T follicular helper cell (primary cell): ENCODE data around the gene WDR37.
"Not testable (repeated sequence)": the region's sequence is repeated elsewhere in the genome, so short reads cannot be mapped to it uniquely, and the experiment has no call there.

Experiments
- DNase-seq: peaks from one replicate; pipeline ENCODE4 v3.0.0-alpha.2; 2020; ENCODE audit warnings: low read depth

Gene WDR37

DNA sequence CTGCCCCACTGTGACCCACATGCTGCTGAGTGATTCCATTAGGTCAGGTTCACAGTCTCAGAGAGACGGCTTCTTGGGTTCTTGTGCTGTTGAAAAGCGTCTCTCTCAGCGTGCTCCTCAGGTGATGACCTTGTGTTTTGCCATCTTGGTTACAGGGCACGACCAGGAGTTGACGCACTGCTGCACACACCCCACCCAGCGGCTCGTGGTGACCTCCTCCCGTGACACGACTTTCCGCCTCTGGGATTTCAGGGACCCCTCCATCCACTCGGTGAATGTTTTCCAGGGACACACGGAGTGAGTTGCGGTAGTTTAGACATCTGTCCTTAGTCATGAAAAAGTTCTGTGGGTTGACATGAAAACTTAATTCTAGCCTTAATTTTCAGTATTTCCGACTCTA lies 48.8 kb downstream of the WDR37 start:
- no peak for DNase-seq

DNA sequence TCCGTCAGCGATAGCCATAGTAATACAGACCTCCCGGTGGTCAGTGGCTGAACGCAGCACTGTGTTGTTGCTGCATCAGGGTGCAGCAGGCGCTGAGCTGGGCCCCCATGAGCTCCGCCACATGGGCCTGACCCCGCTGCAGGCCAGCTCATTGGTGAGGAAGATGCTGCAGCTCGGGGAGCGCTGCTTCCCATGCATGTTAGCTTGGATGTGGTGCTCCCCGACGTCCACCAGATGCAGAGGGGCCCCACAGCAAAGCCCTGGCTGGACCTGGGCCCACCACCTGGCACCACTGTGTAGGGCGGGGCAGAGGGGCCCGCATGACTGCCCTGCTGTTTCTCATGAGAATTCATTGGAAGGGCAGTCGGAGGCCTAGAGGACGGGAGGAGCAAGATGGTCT lies 50.8 kb downstream of the WDR37 start:
- DNase-seq, result no peak

DNA sequence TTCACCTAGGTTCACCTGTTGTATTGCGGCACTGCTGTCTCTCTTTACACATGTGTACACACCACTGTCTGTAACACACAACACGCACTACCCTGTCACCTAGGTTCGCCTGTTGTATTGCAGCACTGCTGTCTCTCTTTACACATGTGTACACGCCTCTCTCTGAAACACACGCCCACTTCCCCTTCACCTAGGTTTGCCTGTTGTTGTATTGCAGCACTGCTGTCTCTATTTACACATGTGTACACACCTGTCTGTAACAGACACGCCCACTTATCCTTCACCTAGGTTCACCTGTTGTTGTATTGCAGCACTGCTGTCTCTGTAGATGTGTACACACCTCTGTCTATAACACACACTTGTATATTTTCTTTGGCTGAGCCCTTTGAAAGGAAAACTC lies 51.5 kb downstream of the WDR37 start:
- no peak for DNase-seq

DNA sequence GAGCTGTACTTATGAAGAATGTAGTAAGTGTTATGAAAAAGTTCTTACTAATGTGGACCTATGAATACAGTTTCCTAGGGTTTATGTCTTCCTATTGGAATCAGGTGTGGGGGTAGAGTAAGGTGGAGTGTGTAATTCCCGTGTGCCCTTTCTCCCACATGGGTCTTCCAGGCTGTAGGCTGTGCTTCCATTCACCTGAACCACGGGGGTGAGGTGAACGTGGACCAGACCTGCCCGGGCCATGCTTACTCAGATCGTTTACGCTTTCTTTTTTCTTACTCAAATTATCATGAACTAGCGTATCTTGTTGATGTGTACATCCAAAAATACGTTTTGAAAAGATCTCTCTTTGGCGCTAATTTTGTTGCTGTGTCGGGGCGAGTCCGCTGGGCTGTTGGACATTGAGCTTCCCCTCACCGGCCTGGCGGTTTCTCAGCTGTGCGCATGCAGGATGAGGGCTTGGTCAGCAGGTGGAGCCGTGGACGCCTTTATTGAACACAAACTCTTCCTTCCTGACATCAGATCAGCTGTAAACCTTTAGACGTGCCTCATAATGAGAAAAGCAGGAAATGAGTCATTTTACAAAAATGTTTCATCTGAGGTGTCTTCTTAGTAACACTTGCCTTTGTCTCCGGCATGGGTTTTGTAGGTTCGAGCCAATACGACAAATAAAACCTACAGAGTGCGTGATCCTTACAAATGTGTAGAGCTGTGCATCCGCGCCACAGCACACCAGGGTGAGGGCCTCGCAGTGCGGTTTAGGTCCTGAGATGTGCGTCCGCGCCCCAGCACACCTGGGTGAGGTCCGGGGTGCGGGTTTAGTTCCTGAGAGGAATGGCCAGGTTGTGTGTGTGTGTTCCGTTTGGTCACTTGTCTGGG lies 53.8 kb downstream of the WDR37 start:
- DNase-seq, result peak; percentile 63

DNA sequence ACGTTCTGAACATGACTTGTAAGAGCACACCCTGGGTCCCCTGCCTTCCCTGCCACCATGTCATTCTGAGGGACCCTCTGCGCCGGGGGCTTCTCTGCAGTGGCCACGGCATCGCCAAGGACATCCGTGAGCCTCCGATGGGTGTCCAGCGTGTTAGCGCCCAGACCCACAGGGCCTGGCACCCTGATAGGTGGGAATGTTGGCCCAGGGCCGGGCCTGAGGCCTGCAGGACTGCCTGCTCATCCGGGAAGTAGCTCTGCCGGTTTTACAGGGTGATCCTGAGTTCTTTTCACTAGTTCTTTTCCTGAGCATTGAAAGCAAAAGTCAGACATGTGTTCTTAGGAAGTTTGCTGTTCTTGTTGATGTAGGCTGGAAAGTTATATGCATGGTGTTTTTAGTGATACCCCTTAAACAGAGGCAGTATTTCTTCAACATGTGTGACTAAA lies 54.5 kb downstream of the WDR37 start:
- DNase-seq, result no peak

DNA sequence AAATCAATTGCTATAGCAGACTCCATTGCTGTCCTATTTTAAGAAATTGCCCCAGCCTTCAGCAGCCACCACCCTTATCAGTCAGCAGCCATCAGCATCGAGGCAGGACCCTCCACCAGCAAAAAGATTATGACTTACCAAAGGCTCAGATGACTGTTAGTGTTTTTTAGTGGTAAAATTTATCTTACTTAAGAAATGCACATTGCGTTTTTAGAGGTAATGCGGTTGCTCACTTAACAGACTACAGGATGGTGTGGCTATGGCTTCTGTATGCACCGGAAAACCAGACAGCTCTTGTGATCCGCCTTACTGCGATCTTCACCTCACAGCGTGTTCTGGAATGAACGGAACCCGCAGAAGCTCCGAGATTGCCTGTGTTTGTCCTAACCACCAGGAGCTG lies 58.1 kb downstream of the WDR37 start:
- DNase-seq, result no peak

DNA sequence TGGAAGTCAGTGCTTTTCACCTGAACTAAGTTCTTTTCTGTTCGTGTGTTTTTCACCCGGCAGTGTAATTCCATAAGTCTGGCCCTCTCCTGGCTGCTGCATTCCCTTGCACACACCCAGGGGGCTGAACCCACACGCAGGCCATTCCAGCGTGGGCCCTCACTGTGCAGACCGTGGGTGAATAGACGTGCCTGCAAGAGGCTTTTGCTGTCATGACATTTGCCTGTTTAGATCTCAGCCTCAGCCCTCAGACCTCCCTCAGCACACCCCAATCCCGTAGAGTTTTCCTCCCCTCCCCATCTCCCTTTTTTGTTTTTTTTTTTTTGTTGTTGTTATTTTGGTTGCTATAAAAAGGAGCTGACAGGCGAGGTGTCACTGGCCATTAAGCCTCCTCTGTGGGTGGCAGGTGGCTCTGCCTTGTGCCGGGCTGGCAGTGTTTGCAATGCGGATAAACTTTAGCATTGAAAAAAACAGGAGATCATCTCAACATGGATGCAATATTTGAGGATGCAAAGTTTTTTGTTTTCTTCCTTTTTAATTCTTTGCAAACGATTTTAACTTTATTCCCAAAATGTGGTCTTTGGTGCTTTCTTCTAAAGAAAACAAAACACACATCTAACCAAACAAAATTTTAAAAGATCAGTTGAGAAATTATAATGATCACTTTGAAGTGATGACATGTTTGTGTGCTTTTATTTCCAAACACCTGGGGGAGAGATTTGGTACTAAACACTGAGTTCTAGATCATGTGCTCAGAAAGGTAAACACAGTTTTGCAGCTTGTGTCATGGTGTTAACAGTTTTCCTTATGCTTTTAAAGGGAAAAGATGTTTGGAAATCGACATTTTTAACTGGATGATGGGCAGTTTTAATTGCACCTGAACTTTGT lies 58.8 kb downstream of the WDR37 start:
- DNase-seq, result no peak

DNA sequence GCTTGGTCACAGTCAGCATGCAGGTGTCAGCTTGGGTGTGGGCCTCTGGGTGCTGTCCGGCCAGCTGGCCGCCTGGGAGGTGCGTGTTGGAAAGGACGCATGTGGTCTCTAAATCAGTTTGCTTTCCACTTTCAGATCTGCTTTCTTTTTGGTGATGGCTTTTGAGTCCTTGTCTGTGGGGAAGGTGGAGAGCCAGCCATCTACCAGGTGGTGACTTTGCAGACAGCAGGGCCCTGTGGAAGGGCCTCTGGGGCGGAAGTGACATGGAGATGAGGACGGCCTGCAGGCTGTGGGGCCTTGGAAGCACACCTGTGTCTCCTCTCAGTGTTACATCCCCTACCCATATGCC lies 59.4 kb downstream of the WDR37 start:
- DNase-seq, result no peak

DNA sequence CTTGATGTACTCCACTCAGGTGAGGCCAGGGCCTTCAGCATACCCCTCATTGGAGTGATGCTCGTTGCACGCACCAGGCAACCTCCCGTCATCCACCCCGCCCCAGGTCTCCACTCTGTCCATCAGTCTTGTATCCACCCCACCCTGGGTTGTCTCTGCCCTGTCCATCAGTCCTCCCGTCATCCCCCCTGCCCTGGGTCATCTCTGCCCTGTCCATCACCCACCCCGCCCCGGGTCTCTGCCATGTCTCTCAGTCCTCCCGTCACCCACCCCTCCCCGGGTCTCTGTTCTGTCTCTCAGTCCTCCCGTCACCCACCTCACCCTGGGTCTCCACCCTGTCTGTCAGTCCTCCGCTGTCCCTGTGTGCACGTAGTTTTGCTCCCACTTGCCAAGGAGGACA lies 59.9 kb downstream of the WDR37 start:
- DNase-seq, result no peak

DNA sequence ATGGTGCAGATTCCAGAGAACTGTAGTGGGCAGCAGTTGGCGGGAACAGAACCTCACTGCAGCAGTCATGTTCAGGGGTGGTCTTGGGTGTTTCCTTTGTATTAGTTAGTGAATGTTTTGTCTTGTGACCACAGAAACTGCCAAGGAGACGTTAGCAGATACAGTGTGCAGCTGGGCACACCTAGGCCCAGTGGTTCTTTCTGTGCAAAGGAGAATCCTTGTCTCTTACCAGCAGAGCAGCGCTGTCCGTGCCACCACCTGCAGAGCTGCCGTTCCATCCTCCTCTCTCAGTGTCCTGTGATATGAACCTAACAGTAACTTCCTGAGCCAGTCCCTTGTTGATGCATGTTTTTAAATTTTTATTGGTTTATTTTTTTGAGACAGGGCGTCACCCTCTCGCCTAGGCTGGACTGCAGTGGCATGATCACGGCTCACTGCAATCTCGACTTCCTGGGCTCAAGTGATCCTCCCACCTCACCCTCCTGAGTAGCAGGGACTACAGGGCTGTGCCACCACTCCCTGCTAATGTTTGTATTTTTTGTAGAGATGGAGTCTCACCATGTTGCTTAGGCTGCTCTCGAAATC lies 60.6 kb downstream of the WDR37 start:
- DNase-seq, result no peak

DNA sequence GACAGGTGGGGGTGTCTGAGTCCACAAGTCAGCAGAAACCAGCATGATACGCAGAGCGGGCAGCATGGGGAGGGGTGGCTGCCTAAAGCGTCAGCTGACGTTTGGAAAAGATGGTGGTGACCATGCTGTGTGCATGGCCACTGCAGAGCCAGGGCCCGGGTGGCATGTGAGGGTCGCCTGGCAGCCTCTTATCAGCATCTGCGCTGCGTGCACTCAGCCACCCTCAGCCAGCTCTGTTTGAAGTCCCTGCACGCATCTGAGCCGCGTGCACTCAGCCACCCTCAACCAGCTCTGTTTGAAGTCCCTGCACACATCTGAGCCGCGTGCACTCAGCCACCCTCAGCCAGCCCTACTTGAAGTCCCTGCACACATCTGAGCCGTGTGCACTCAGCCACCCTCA lies 61.5 kb downstream of the WDR37 start:
- DNase-seq, result no peak

DNA sequence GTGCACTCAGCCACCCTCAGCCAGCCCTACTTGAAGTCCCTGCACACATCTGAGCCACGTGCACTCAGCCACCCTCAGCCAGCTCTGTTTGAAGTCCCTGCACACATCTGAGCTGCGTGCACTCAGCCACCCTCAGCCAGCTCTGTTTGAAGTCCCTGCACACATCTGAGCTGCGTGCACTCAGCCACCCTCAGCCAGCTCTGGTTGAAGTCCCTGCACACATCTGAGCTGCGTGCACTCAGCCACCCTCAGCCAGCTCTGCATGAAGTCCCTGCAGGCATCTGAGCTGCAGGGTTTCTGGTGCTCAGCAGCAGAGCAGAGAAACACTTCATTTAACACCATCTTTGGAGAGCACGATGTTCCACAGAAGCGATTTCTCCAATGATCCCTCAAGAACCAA lies 62.1 kb downstream of the WDR37 start:
- DNase-seq, result not testable (repeated sequence)

DNA sequence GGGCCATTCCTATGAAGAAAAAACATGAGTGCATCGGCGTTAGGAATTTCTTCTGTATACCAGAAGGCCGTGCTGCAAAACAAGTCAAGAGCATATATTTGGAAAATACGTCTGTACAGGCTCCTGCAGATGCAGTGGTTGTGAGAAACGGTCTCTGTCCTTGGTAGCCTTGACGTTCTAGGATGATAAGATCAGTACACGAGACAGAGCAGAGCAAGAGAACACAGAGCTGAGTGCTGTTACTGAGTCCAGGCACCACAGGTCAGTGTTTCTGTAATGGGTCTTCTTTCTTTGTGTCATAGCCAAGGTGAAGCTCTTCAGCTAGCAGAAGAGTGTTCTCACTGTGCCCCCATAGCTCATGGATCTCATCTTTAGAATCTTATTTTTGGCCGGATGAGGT lies 62.8 kb downstream of the WDR37 start:
- no peak for DNase-seq

DNA sequence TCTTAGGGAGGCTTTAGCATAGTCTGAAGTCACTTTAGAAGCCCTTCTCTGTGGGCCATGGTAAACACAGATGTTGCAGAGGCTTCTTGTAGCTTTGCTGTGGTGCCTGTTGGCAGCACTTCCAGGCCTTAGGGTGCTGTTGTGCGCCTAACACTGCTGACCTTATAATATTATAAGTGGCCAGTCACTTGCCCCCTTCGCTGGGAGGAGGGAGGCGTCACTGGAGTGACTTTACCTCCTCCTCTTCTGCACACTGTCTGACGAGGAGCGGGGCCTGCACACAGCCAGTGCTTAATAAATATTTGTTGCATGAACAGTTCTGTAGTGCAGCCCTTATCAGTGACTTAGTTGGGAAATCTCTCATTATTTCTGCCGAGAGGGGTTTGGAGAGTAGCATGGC lies 63.3 kb downstream of the WDR37 start:
- no peak for DNase-seq

DNA sequence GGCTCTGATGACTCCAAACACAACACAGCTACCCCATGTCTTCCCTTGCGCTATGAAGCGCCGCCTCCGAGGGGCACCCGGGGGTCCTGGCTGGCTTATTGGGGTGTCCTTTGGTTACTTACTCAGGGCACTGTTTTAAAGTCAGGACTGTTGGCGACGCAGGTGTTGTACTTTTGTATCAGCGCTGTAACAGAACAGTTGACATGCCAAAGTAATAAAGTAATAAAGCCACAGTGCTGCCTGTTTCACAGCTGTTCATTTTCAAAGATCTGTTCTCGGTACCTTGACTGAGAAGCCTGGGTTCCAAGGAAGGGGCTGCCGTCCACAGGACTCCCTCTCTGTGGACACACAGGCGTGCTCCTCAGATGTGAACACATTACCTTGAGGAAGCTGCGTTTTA lies 64.1 kb downstream of the WDR37 start:
- DNase-seq, result no peak

DNA sequence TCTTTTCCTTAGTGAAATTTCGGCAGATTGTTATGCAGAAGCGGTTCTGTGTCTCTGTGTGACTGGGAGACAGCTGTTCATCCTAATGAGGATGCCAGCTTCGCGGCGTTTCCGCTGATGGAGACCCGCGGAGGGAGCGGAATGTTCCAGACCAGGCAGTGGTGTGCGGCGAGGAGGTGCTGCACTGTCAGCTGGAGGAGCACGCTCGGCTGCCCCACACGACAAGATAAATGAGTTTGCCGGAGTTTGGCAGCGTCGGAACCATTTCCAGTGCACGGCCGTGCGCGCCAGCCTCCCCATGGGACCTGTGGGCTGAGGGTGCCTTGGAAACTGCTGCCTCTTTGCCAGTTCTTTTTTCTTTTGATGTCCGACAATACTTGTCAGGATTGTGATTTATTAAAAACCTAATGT lies 64.6 kb downstream of the WDR37 start:
- no peak for DNase-seq

DNA sequence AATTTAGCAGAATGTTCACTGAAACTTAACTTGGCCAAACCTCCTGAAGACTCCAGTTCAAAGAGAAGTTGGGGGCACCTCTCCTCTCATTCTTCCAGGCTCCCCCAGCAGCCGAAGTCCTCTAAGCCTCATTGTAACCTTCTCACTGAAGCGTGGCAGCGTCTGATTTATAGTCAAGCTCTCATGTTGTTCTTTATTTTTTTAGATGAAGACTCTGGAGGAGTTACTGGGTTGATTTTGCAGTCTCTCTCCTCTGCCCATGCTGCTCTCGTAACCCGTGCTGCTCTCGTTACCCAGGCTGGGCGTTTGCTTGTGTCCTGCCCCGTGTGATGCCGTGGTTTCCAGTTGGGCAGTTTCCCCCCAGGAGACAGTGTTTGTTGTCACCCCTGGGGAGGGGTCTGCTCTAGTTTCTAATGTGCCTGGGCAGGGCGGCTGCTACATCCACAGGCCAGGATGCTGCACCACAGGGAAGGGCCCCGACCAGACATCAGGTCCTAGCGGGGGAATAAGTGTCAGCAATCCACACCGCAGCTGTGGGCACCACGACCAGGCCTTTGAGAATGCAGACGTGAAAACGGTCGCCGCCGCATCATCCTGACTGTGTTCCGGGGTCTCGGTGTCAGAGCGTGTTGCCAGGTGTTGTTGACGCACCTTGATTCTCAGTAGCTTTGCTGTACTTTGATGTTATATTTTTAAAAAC lies 65.2 kb downstream of the WDR37 start:
- no peak for DNase-seq

DNA sequence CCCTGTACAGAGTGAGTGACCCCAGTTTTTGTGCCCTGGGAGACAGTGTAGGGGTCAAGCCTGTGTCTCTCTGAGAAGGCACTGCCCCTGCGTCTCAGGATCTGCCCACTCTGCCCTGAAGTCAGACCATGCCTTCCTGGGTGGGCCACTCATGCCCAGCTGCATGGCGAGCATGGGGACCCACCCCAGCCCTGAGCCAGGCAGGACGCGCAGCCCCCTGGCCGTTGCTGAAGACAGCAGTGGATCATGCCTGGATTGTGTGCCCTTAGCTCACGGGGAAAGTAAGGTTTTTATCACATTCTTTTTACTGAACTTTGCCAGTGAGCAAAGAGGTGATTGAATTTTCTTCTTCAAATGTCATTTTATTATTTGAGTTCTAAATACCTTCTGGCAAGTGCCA lies 66.2 kb downstream of the WDR37 start:
- DNase-seq, result no peak

DNA sequence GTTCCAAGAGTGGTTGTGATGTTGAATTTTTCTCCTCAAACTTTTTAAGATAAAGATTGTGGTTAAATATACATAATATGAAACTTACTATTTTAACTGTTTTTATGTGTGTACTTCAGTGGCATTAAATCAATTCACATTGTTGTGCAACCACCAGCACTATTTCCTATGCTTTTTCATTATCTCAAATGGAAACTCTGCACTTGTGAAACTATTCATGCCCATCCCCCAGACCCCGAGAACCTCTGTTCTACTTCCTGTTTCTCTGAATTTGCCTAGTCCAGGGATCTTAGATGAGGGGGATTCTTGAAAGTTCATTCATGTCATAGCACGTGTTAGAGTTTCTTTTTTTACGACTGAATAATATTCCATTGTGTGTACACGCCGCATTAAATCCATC lies 67.0 kb downstream of the WDR37 start:
- no peak for DNase-seq

DNA sequence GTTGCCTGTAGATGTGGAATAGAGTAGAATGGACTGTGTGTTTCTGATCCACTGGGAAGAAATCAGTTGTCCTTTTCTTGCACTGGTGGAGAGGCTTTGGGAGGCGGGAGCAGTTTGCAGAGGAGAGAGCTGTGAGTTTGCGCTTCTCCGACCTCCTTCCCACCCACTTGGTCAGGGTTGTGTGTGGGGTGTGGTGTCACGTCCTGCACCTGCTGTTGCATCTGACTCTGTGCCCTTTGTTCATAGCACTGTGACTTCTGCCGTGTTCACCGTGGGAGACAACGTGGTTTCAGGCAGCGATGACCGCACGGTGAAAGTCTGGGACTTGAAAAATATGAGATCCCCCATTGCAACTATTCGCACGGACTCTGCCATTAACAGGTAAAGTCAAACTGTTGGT lies 67.8 kb downstream of the WDR37 start:
- no peak for DNase-seq

DNA sequence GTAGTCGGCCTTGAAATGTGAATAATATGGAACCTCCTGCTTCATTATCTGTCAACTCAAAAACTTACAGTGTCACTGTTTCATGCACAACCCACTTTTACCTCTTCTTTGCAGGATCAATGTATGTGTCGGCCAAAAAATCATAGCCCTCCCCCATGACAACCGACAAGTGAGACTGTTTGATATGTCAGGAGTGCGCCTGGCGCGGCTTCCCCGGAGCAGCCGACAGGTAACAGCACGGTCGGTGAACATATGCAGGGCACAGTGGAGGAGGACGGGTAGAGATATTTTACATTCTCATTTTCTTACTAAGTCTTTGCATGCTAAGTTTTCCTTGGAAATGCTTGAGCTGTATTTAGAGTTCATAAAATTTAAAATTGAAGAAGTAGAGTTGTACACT lies 68.6 kb downstream of the WDR37 start:
- DNase-seq, result no peak

DNA sequence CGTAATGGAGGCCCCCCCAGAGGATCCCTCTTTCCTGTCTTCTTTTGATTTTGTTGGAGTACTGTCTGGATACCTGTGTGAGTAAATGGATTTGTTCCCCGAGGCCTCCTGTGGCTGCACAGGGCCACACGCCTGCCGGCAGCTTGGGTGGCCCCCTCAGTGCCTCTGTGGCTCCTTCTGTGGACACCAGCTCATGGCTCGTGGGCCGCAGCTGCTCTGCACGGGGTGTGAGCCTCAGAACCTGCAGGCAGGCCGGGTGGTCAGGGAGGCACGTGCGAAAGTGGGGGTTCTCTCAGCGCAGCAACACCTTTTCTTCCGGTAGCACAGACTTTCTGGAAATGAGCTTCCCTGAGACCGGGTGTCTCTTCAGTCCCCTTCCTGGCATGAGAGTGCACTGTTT lies 70.3 kb downstream of the WDR37 start:
- DNase-seq, result no peak
